ENCODE results near the gene IKZF1.

- no peak for TF ChIP-seq CTCF (IDR thresholded peaks at IDR 0.05)
- TF ChIP-seq REST (IDR thresholded peaks at IDR 0.05; ENCODE audit: insufficient read depth in 1 of 2, low read depth in 2 of 2, low read length in 1 of 2): no peak
- no peak for TF ChIP-seq POLR2AphosphoS5 (IDR thresholded peaks at IDR 0.05; ENCODE audit: low read depth, low read length)
- no peak for TF ChIP-seq SIN3A (IDR thresholded peaks at IDR 0.05; ENCODE audit: borderline replicate concordance, insufficient read depth, low read depth, low read length)
Measured at GRCh38 chr7:50309721-50310120, 5.2 kb downstream of the IKZF1 start.
